CD4-positive, alpha-beta T cell (primary cell): ENCODE measurements around the gene CCDC174. TPM values are rescaled to one million over a fixed set of nuclear protein-coding genes. Genes with fewer than 3 reads are reported as not detected.

Source experiments
- ATAC-seq: fragments of 200-7000 bp; cut with Tn5 transposase; one replicate; pipeline ENCODE4 v1.10.0; 2022; ENCODE audit warnings: mild to moderate bottlenecking; ENCODE audit not compliant: poor library complexity
- CTCF ChIA-PET: fragments of 350-600 bp; sonication (Branson Sonifier 250); formaldehyde crosslinking; loops from one replicate; lab custom pipeline; 2021; ENCODE audit warnings: antibody characterized with exemption, inconsistent platforms; lab: Charles Lee
- POLR2A ChIA-PET: fragments of 350-600 bp; sonication (Branson Sonifier 250); formaldehyde crosslinking; loops from one replicate; lab custom pipeline; 2021; ENCODE audit warnings: antibody characterized with exemption, inconsistent platforms; lab: Charles Lee
- DNase-seq, 14 experiments: peaks; one replicate each; pipeline ENCODE4 v3.0.0-alpha.2; 2013 to 2020; ENCODE audit warnings: mixed read lengths in 2 of 14
- H3K27ac ChIP-seq, 2 donors: one replicate each; pipeline versions ENCODE4 v1.5.1 to v1.7.0; 2013; ENCODE audit warnings: low read length in 2 of 2, low read depth in 1 of 2, mild to moderate bottlenecking in 1 of 2
- H3K27me3 ChIP-seq, 2 experiments: 1 replicate in 1 of 2; 2 replicates in 1 of 2; pipeline versions ENCODE4 v1.6.1 to v1.7.0; 2013; ENCODE audit warnings: low read length in 2 of 2, control low read depth in 1 of 2, mild to moderate bottlenecking in 1 of 2, moderate library complexity in 1 of 2; ENCODE audit not compliant: insufficient read depth in 2 of 2, control insufficient read depth in 1 of 2
- H3K36me3 ChIP-seq: one replicate; pipeline ENCODE4 v1.6.1; 2013; ENCODE audit warnings: low read length, control low read depth; ENCODE audit not compliant: insufficient read depth
- H3K4me1 ChIP-seq: one replicate; pipeline ENCODE4 v1.6.1; 2013; ENCODE audit warnings: low read length, control low read depth; ENCODE audit not compliant: insufficient read depth
- H3K4me3 ChIP-seq: one replicate; pipeline ENCODE4 v1.5.1; 2013; ENCODE audit warnings: mild to moderate bottlenecking, low read length, moderate library complexity
- H3K9me3 ChIP-seq, 2 experiments: 1 replicate in 1 of 2; 2 replicates in 1 of 2; pipeline versions ENCODE4 v1.6.1 to v1.7.0; 2013; ENCODE audit warnings: low read length in 2 of 2, mild to moderate bottlenecking in 2 of 2, control low read depth in 1 of 2, moderate library complexity in 1 of 2; ENCODE audit not compliant: control insufficient read depth in 1 of 2, insufficient read depth in 1 of 2
- H3K27ac Mint-ChIP-seq: one replicate; pipeline ENCODE4 v1.8.0; 2020; ENCODE audit warnings: mixed read lengths
- H3K27me3 Mint-ChIP-seq: one replicate; pipeline ENCODE4 v1.8.0; 2021; ENCODE audit warnings: mixed read lengths
- H3K36me3 Mint-ChIP-seq: one replicate; pipeline ENCODE4 v1.8.0; 2021; ENCODE audit warnings: low read depth, mixed read lengths
- H3K4me1 Mint-ChIP-seq: one replicate; pipeline ENCODE4 v1.8.0; 2021; ENCODE audit warnings: low read depth, mixed read lengths
- H3K4me3 Mint-ChIP-seq: one replicate; pipeline ENCODE4 v1.8.0; 2020; ENCODE audit warnings: mild to moderate bottlenecking, mixed read lengths
- H3K9me3 Mint-ChIP-seq: one replicate; pipeline ENCODE4 v1.8.0; 2020; ENCODE audit warnings: mixed read lengths
- CTCF ChIP-seq: fragments of 200-600 bp; IDR thresholded peaks from one replicate; pipeline ENCODE4 v1.8.0; 2022; ENCODE audit warnings: antibody characterized with exemption, mild to moderate bottlenecking
- intact Hi-C, 2 experiments: fragments of 100-400 bp; cut with DNase I in 1 of 2; cut with micrococcal nuclease in 1 of 2; formaldehyde crosslinking; loops; one replicate each; pipeline versions ENCODE4 v1.15.1 to v1.9.0; 2023 to 2025; cut with DNase I, micrococcal nuclease
- total RNA-seq, 174 experiments: library from RNA in 2 of 174; stranded (reverse) in 2 of 174; gene quantifications; one replicate each; pipeline ENCODE4 v1.2.3 and lab custom pipeline; 2021 to 2026

Gene CCDC174
- total RNA-seq, 2 experiments from 2014 or later, result 32.9 to 37.5 TPM

GRCh38 chr3:14627815-14628214 lies 23.7 kb upstream of the CCDC174 start:
- H3K36me3 ChIP-seq, result no peaks in the 10 kb centered on the region
- peaks cover 0 to 7% of the 10 kb centered on the region in 2 experiments for H3K9me3 ChIP-seq
- DNase-seq, result no peak
- no peak for ATAC-seq
- H3K27me3 ChIP-seq, result no peaks in the 10 kb centered on the region
- H3K4me3 Mint-ChIP-seq, result no peak overlapping the region
- intact Hi-C loops, result no loop called here
- CTCF ChIA-PET, result no interaction called here
- no peaks in the 10 kb centered on the region for H3K9me3 Mint-ChIP-seq
- POLR2A ChIA-PET, result no interaction called here
- no peak overlapping the region for H3K27ac ChIP-seq
- H3K4me3 ChIP-seq, result no peak overlapping the region
- no peak for TF ChIP-seq CTCF
- peaks cover 8% of the 10 kb centered on the region for H3K27me3 Mint-ChIP-seq
- no peak overlapping the region for H3K27ac Mint-ChIP-seq
- no peaks in the 10 kb centered on the region for H3K4me1 ChIP-seq
- no peaks in the 10 kb centered on the region for H3K36me3 Mint-ChIP-seq
- no peaks in the 10 kb centered on the region for H3K4me1 Mint-ChIP-seq

- Mint-ChIP-seq H3K4me3 (no peak overlapping the region), H3K4me1 (no peaks in the 10 kb centered on the region), H3K27ac (no peak overlapping the region), H3K27me3 (peaks cover 13% of the 10 kb centered on the region), H3K36me3 (no peaks in the 10 kb centered on the region), H3K9me3 (no peaks in the 10 kb centered on the region)
- Histone ChIP-seq H3K4me3 (no peak overlapping the region), H3K27ac (no peak overlapping the region), H3K36me3 (no peaks in the 10 kb centered on the region), H3K4me1 (no peaks in the 10 kb centered on the region), H3K9me3 (peaks cover 0 to 7% of the 10 kb centered on the region in 2 experiments), H3K27me3 (no peaks in the 10 kb centered on the region)
- DNase-seq (no peak), ATAC-seq (no peak)
- ChIA-PET POLR2A (no interaction called here), CTCF (no interaction called here)
- intact Hi-C loops, result no loop called here
- TF ChIP-seq CTCF, result no peak
Observed at GRCh38 chr3:14628406-14628805, 23.2 kb upstream of the CCDC174 start.

DNA sequence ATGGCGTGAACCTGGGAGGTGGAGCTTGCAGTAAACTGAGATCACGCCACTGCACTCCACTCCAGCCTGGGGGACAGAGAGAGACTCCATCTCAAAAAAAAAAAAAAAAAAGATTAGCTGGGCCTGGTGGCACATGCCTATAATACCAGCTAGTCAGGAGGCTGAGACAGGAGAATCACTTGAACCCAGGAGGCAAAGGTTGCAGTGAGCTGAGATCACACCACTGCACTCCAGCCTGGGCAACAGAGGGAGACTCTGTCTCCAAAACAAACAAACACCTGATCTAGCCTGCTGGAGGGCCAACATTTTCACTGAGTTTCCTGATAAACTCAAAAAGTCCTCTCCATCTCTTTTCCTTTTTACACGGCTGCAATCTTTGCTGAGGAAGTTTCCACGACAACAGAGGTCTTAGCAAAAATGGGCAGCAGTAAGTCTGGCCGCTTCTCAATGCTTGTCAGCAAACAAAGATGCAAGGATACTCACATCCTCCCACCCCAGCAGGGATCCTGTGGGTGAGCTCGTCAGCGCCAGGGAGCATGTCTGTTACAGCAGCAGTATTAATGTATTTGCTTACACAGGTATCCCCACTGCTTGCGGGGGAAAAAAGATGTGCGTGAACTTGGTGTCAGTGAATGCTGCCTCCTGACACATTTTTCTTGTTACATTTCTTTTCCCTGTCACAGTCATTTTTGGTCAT lies 21.0 kb upstream of the CCDC174 start:
- peaks cover 32% of the 10 kb centered on the region for H3K27me3 Mint-ChIP-seq
- no peaks in the 10 kb centered on the region for H3K9me3 Mint-ChIP-seq
- H3K4me1 Mint-ChIP-seq, result no peaks in the 10 kb centered on the region
- CTCF ChIA-PET, result no interaction called here
- H3K36me3 ChIP-seq, result no peaks in the 10 kb centered on the region
- H3K27me3 ChIP-seq, result no peaks in the 10 kb centered on the region
- no peaks in the 10 kb centered on the region for H3K36me3 Mint-ChIP-seq
- intact Hi-C loops, result no loop called here
- no peak overlapping the region for H3K27ac Mint-ChIP-seq
- no peaks in the 10 kb centered on the region for H3K4me1 ChIP-seq
- no peak for DNase-seq
- no peak overlapping the region for H3K27ac ChIP-seq
- H3K4me3 ChIP-seq, result no peak overlapping the region
- no peak for TF ChIP-seq CTCF
- POLR2A ChIA-PET, result interaction anchor here (1.4 kb wide), 1 partner anchor 21 kb away, joined by 6 read pairs; the partner anchor contains the start of gene CCDC174
- peaks cover 0 to 7% of the 10 kb centered on the region in 2 experiments for H3K9me3 ChIP-seq
- no peak for ATAC-seq
- no peak overlapping the region for H3K4me3 Mint-ChIP-seq
